NCI-H2196 treated with DMSO at 0.1 percent for 48 hours (cell line): ENCODE measurements around the gene ZNF423.

Experiments
- DNase-seq: peaks from one replicate; lab custom pipeline; 2025; ENCODE audit not compliant: unreplicated experiment; lab: John Stamatoyannopoulos, UW

ZNF423 gene

GRCh38 chr16:49649013-49649765 lies 206.7 kb downstream of the ZNF423 start:
- no peak for DNase-seq

DNA sequence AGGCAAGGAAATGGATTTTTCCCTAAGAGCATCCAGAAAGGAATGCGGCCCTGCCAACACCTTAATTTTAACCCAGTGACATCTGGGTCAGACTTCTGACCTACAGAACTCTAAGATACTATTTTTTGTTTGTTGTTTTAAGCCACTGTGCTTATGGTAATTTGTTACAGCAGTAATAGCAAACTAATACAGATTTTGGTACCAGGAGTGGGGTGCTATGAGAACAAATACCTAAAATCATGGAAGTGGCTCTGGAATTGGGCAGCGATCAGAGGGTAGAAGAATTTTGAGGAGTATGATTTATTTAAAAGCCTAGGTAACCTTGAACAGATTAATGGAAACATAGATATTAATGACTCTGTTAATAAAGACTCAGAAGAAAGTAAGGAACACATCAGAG lies 208.2 kb downstream of the ZNF423 start:
- no peak for DNase-seq

- no peak for DNase-seq
These were observed 210.6 kb downstream of the ZNF423 start for GRCh38 chr16:49645263-49645662.

GRCh38 chr16:49644145-49644463 lies 211.8 kb downstream of the ZNF423 start:
- DNase-seq, result no peak

DNA sequence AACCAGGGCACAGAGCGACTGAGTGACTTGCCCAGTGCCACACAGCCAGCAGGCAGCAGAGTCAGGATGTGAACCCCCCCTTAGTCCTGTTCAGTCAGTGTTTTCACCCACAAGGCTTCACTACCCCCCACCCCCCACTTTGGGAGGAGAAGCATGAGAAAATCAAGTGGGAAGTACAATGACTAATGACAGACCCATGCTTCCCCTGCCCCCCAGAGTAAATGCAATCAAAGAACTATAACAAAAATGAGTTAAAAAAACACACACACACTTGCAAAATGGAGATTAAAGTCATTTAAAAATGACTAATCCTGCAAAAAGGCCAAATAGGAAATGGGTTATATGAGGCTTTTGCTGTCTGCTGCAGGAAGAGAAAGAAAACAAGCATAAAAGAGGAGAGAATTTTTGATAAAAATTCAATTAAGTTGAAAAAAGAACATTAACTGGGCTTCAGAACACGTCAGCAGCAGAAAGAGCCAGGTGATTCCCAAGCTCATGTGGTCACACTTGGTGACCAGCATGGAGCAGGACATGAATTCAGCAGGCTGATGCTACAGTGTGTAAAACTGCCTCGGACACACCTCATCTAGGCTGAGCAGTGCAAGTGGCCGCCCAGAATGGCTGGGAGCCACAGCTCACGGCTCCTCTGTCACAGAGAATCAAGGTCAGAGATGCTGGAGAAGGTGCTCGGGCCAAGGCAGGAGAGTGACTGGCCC lies 212.3 kb downstream of the ZNF423 start:
- no peak for DNase-seq

DNA sequence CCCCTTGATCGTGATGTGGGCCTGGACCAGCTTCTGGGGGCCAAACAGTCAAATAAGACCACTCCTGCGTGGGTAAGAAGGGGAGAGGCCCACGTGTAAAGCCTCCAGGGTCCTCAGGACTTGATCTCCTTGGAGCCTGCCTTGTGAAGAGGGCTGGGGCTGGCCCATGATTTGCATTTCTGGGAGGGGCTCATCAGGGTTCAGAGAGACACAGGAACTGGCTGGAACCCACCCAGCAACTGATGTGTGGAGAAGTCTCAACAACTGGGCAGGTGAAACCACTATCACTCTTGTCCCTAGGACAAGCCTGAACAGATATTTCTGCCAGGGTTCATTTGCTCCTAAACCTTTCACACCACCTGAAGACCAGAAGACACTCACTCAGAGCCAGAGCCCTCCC lies 214.7 kb downstream of the ZNF423 start:
- no peak for DNase-seq

- no peak for DNase-seq
These were observed 215.3 kb downstream of the ZNF423 start for GRCh38 chr16:49640581-49640980.

GRCh38 chr16:49639739-49640431 lies 216.0 kb downstream of the ZNF423 start:
- DNase-seq, result no peak

DNA sequence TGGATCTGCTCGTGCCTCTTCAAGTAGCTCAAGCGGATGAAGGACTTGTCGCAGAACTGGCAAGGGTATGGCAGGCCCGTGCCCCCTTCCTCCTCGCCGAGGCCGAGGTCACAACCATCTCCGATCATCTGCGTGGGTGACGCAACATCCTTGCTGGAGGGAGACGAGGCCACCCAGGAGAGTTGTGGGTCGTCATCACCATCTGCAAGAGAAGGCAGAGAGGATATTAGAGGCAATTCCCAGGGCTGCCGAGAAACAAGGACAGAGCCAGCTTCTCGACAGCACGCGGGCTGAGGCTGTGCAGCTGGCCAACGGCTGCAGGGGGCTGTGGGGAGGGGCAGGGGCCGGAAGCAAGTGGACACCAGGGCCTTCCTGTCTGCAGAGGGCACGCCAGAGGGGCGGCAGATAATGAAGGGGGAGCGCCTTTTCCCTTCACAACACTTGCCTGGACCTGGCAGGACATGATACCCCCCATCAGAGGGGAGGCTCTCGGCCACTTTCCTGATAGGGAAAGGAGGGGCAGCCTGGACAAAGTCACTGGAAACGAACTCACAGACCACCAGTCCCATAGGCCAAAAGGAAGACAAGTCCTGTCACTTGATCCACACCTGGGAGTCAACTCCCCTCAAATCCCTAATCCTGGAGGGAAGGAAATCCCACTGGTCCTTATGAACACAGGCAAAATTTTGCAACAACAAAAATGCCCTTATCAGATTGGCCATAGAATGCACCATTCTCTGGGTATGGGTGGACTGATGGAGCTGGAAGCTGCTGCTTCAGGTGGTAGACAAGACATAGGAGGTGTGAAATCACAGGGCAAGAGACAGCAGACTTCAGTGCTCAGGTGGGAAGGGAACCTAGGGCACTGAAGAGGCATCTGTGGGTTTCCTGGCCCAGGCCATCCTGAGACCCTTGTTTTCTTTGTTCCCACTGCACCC lies 217.0 kb downstream of the ZNF423 start:
- no peak for DNase-seq

- no peak for DNase-seq
These were observed 217.8 kb downstream of the ZNF423 start for GRCh38 chr16:49637933-49638672.

GRCh38 chr16:49637511-49637910 lies 218.4 kb downstream of the ZNF423 start:
- no peak for DNase-seq

- no peak for DNase-seq
These were observed 219.3 kb downstream of the ZNF423 start for GRCh38 chr16:49636608-49637007.

GRCh38 chr16:49635591-49636581 lies 220.0 kb downstream of the ZNF423 start:
- no peak for DNase-seq

DNA sequence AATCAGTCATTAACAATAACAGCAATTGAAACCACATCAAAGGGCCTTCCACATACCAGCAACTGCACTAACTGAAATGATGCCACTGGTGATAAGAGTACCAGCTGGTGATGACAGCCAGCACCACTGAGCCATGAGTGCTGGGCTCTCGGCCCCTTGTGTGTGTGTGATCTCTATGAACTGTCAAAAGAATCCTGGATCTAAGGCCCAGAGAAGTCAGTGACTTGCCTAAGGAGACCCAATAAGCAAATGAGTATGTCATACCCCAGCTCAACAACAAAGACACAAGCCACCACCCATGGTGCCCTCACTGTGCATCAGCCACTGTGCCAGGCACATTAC lies 220.9 kb downstream of the ZNF423 start:
- DNase-seq, result no peak

- no peak for DNase-seq
These were observed 221.5 kb downstream of the ZNF423 start for GRCh38 chr16:49634235-49635008.

DNA sequence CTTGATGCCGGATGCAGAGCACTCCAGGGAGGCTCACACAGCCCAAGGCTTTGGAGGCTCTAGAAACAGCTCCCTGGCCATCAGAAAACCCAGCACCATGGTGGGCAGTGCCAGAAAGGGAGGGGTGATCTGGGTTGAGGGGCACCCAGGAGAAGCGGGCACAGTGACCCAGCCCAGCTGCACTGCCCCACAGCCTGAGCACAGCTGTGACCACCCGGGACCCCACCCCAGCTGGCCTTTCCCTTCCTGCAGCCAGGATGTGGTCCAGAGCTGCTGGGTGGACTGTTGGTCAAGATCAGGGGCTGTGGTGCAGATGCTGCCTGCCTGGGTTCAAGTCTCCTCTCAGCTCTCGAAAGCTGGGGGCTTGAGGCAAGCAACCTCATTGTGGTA lies 223.1 kb downstream of the ZNF423 start:
- DNase-seq, result no peak

GRCh38 chr16:49632086-49632794 lies 223.7 kb downstream of the ZNF423 start:
- no peak for DNase-seq
